Fibroblast of lung (primary cell): ENCODE measurements around the gene OR6T1.

Experiments used
- EZH2 ChIP-seq: IDR thresholded peaks from 2 replicates; pipeline ENCODE4 v1.5.1; 2012; ENCODE audit warnings: low read length, control low read depth, mild to moderate bottlenecking; ENCODE audit errors: missing control alignments
- TF ChIP-seq, protein P1 (sequence below), 2 donors: IDR thresholded peaks in 1 of 2; conservative IDR thresholded peaks in 1 of 2; 1 replicate in 1 of 2; 2 replicates in 1 of 2; pipeline ENCODE4 v1.5.1; 2011 to 2012; ENCODE audit warnings: low read length in 2 of 2, control low read depth in 1 of 2, inconsistent platforms in 1 of 2, low read depth in 1 of 2, mild to moderate bottlenecking in 1 of 2

DNA sequence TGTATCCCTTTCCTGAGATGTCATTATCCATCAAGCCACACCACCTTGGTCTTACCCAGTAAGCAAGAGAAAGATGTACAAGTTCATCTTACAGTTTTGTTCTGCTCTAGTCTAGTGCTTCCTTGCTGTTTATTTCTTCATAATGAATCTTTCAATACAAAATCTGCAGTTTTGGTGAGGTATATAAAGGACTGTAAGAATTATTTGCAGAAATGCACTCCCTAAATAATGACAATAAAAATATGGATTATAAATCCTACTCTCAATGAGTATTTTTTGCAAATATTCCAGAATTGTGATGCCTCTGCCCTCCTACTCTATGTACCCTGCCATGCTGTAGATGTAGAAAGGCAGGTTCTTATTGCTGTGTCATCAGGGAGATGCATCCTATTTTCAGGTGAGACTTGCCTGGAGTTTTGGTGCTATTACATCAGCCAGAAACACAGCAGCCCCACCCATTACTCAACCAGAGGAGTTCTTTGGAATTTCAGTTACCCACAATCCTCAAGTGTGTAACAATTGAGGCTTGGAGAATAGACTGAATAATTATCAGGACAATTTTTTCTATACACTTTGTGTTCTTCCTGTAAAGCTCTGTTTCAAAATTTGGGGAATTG lies 34.2 kb upstream of the OR6T1 start, which contains the start of gene OR10S1:
- no peak for TF ChIP-seq EZH2
- TF ChIP-seq, protein P1, sequence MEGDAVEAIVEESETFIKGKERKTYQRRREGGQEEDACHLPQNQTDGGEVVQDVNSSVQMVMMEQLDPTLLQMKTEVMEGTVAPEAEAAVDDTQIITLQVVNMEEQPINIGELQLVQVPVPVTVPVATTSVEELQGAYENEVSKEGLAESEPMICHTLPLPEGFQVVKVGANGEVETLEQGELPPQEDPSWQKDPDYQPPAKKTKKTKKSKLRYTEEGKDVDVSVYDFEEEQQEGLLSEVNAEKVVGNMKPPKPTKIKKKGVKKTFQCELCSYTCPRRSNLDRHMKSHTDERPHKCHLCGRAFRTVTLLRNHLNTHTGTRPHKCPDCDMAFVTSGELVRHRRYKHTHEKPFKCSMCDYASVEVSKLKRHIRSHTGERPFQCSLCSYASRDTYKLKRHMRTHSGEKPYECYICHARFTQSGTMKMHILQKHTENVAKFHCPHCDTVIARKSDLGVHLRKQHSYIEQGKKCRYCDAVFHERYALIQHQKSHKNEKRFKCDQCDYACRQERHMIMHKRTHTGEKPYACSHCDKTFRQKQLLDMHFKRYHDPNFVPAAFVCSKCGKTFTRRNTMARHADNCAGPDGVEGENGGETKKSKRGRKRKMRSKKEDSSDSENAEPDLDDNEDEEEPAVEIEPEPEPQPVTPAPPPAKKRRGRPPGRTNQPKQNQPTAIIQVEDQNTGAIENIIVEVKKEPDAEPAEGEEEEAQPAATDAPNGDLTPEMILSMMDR (conservative IDR thresholded peaks at IDR 0.05 in 1 of 2, IDR thresholded peaks at IDR 0.05 in 1 of 2; ENCODE audit: low read depth in 1 of 2, low read length in 2 of 2) = no peak
